Measurements from ENCODE around the gene C20orf144. TPM values are rescaled to one million over a fixed set of nuclear protein-coding genes. Genes with fewer than 3 reads are reported as not detected.

The C20orf144 gene
- total RNA-seq, 3 donors from 2014 or later = 0.11 to 0.38 (median 0.20) TPM

GRCh38 chr20:33655164-33655563 is 7.0 kb upstream of the C20orf144 start:
- DNase-seq = no peak
- Mint-ChIP-seq H3K4me3 (no peak overlapping the region), H3K36me3 (ENCODE audit: insufficient read depth) (no peaks in the 10 kb centered on the region), H3K4me1 (ENCODE audit: low read depth) (peaks cover 20% of the 10 kb centered on the region), H3K9me3 (no peaks in the 10 kb centered on the region), H3K27me3 (ENCODE audit: low read depth) (no peaks in the 10 kb centered on the region)
- ATAC-seq = no peak

DNA sequence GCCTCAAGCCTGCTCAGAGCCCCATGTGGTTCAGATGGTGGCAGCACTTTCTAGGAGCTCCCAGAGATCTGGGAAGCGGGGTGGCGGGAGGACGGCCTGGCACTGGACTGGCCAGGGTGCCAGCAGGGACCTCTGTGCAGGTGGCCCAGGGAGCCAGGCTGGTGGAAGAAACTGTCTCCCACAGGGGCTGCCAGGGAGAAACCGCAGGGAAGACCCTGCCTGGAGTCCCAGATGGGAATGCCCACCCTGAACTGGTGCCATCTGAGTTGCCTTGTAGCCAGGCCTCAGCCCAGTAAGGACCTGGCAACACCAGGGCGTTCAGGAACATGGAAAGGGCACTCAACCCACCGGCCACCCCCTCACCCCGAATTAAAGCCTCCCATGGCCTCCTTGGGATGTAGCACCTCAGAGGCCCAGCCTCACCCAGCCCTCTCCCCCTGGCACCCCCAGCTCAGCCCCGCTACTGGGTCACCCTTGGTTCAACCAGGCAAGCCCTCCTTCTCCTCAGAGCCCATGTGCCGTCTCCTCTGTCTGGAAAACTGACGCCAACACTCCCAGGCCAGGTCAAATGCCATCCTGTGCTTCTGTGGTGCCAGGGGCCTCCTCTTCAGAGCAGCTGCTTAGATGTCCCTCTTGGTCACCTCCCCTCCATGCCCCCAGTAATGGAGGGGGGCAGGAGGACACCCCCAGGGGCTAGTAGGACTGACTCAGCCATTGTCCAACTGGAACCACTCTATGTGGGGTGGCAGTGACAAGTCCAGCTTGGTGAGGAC is 5.9 kb upstream of the C20orf144 start:
- no peak overlapping the region for H3K4me3 Mint-ChIP-seq
- DNase-seq (no peak), ATAC-seq (no peak)
- no peaks in the 10 kb centered on the region for H3K36me3 Mint-ChIP-seq (ENCODE audit: insufficient read depth)
- no peaks in the 10 kb centered on the region for H3K27me3 Mint-ChIP-seq (ENCODE audit: low read depth)
- no peaks in the 10 kb centered on the region for H3K9me3 Mint-ChIP-seq
- H3K4me1 Mint-ChIP-seq (ENCODE audit: low read depth) = peaks cover 20% of the 10 kb centered on the region

GRCh38 chr20:33656783-33657703 is 5.1 kb upstream of the C20orf144 start:
- ATAC-seq (no peak), DNase-seq (no peak)
- H3K36me3 Mint-ChIP-seq (ENCODE audit: insufficient read depth) = no peaks in the 10 kb centered on the region
- H3K4me3 Mint-ChIP-seq = no peak overlapping the region
- no peaks in the 10 kb centered on the region for H3K27me3 Mint-ChIP-seq (ENCODE audit: low read depth)
- peaks cover 14% of the 10 kb centered on the region for H3K4me1 Mint-ChIP-seq (ENCODE audit: low read depth)
- H3K9me3 Mint-ChIP-seq = no peaks in the 10 kb centered on the region

DNA sequence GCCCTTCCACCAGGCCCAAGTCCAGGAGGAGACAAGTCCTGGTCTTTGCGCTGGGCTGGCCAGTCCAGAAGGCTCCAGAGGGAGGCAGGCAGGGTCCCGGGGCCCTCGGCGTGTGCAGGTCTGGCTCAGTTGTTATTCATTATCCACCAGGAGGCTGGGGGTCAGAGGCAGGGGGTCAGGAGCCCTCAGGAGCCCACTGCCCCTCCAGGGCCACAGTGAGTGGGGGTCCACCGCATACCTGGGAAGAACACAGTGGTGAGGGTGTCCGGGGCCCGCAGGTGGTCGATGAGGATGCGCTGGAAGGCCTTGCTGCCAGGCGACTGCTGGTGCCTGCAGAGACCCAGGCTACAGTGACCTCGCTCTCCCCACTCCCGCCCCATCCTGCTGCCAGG is 4.4 kb upstream of the C20orf144 start:
- ATAC-seq = no peak
- Mint-ChIP-seq H3K9me3 (no peaks in the 10 kb centered on the region), H3K27me3 (ENCODE audit: low read depth) (no peaks in the 10 kb centered on the region), H3K4me3 (no peak overlapping the region), H3K36me3 (ENCODE audit: insufficient read depth) (no peaks in the 10 kb centered on the region), H3K4me1 (ENCODE audit: low read depth) (peaks cover 13% of the 10 kb centered on the region)
- DNase-seq = no peak

DNA sequence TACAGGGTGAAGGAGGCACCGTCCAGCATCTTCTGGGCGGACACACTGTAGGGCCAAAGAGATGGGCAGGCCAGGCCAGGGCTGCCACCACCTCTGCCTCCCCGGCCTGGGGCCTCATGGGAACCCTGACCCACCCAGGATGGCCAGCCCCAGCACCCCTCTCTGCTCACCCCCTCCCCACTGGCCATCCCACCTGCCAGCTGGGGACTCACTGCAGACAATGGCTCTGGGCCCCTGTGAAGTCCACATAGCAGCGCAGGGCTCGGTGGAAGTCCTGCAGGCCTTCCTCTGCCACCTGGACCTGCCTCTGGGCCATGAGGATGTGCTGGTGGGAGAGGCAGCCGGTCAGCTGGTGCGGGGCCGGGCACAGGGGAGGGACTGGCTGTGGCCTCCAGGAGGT is 3.6 kb upstream of the C20orf144 start:
- ATAC-seq (no peak), DNase-seq (no peak)
- Mint-ChIP-seq H3K27me3 (ENCODE audit: low read depth) (no peaks in the 10 kb centered on the region), H3K4me1 (ENCODE audit: low read depth) (peaks cover 10% of the 10 kb centered on the region), H3K36me3 (ENCODE audit: insufficient read depth) (no peaks in the 10 kb centered on the region), H3K4me3 (no peak overlapping the region), H3K9me3 (no peaks in the 10 kb centered on the region)

DNA sequence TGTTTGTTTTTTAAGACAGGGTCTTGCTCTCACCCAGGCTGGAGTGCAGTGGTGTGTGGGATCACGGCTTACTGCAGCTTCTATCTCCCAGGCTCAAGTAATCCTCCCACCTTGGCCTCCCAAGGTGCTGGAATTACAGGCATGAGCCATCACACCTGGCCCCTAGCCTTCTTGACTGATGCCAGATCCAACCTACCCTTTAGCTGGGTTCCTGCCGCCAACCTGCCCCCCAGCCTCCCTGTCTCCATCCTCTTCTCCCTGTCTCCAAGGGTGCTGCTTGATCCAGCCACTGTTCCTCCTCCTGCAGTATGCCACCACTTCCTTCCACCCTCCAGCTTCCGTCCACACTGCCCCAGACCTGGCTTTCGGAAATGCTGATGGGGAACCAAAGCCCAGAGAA is 3.2 kb upstream of the C20orf144 start:
- no peak overlapping the region for H3K4me3 Mint-ChIP-seq
- ATAC-seq (no peak), DNase-seq (no peak)
- H3K36me3 Mint-ChIP-seq (ENCODE audit: insufficient read depth) = no peaks in the 10 kb centered on the region
- H3K4me1 Mint-ChIP-seq (ENCODE audit: low read depth) = peaks cover 6% of the 10 kb centered on the region
- H3K27me3 Mint-ChIP-seq (ENCODE audit: low read depth) = no peaks in the 10 kb centered on the region
- no peaks in the 10 kb centered on the region for H3K9me3 Mint-ChIP-seq

DNA sequence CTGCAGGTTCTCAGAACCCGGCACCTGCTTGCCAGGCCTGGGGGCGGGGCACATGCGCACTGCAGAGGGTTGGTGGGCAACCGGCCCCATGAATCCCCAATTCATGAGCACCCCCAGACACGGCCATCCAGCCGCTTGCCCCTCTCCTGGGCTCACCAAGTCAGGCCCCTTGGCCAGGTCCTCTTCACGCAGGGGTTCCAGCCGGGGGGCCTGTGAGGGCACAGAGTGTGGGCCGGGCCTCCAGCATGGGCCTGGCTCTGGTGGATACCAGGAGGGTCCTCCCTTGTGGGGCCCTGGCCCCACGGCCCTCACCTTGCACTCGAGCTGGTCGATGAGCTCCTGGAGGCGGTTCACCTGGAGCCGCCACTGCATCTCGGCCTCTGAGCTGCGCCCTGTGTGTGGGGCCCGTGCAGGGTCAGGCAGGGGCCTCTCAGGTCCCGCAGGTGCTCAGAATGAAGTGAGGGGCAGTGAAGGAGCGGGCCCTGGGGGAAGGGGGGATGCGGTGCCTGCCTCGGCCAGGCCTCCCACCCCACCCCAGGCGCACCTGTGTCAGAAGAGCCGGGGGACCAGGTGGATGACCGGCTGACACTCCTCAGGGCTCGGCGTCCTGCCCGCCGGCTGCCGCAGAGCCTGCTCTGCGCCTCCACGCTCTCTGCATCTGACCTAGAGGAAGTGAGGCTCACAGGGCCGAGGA is 2.6 kb upstream of the C20orf144 start:
- no peak for DNase-seq
- H3K36me3 Mint-ChIP-seq (ENCODE audit: insufficient read depth) = no peaks in the 10 kb centered on the region
- no peaks in the 10 kb centered on the region for H3K27me3 Mint-ChIP-seq (ENCODE audit: low read depth)
- peaks cover 9% of the 10 kb centered on the region for H3K4me1 Mint-ChIP-seq (ENCODE audit: low read depth)
- H3K9me3 Mint-ChIP-seq = no peaks in the 10 kb centered on the region
- no peak for ATAC-seq
- H3K4me3 Mint-ChIP-seq = no peak overlapping the region

DNA sequence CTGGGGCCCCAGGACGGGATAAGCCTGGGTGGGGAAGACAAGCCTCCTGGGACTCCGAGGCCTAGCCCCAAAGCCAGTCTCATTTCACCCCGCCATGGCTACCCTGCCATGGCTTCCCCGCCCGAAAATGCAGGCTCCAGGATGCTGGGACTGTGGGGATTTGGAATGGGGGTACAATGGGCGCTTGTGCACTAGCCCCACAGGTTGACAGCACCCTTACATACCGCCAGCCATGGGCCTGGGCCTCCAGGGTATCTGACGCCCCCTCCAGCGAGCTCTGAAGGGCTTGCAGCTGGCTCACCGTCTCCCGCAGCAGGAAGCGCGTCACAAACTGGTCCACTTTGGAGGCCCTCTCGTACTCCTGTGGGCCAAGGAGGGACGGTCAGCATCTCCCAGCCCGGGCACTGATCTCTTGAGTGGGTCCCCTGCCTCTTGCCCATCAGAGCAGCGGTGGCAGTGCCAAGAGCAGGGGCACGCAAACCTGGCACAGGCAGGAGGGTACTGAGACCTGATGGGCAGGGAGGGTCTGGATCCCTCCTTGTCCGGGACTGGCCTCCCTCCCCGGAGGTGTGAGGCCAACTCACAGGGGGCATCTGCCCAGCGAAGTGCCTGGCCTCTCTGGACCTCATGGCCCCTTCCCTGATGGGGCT is 2.0 kb upstream of the C20orf144 start:
- H3K27me3 Mint-ChIP-seq (ENCODE audit: low read depth) = no peaks in the 10 kb centered on the region
- H3K4me3 Mint-ChIP-seq = no peak overlapping the region
- no peaks in the 10 kb centered on the region for H3K36me3 Mint-ChIP-seq (ENCODE audit: insufficient read depth)
- peaks cover 15% of the 10 kb centered on the region for H3K4me1 Mint-ChIP-seq (ENCODE audit: low read depth)
- DNase-seq (no peak), ATAC-seq (no peak)
- no peaks in the 10 kb centered on the region for H3K9me3 Mint-ChIP-seq

DNA sequence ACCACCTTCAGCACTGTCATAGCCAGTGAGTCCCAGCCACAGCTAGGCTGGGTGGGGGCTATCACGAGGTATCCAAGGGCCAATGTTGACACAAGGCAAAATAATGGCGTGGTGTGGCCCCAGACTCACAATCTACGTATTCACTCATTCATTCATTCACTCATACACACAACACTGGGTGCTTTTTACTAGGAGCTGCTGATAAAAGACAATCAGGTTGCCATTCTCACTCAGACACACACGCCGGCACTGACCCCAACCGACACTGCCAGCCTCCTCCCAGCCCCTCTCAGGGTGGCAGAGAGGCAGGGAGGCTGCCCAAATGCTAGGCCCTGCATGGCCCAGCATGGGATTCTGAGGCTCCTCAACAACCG is 1.5 kb upstream of the C20orf144 start:
- no peak overlapping the region for H3K4me3 Mint-ChIP-seq
- no peaks in the 10 kb centered on the region for H3K9me3 Mint-ChIP-seq
- ATAC-seq (no peak), DNase-seq (no peak)
- peaks cover 19% of the 10 kb centered on the region for H3K4me1 Mint-ChIP-seq (ENCODE audit: low read depth)
- H3K36me3 Mint-ChIP-seq (ENCODE audit: insufficient read depth) = no peaks in the 10 kb centered on the region
- H3K27me3 Mint-ChIP-seq (ENCODE audit: low read depth) = no peaks in the 10 kb centered on the region

DNA sequence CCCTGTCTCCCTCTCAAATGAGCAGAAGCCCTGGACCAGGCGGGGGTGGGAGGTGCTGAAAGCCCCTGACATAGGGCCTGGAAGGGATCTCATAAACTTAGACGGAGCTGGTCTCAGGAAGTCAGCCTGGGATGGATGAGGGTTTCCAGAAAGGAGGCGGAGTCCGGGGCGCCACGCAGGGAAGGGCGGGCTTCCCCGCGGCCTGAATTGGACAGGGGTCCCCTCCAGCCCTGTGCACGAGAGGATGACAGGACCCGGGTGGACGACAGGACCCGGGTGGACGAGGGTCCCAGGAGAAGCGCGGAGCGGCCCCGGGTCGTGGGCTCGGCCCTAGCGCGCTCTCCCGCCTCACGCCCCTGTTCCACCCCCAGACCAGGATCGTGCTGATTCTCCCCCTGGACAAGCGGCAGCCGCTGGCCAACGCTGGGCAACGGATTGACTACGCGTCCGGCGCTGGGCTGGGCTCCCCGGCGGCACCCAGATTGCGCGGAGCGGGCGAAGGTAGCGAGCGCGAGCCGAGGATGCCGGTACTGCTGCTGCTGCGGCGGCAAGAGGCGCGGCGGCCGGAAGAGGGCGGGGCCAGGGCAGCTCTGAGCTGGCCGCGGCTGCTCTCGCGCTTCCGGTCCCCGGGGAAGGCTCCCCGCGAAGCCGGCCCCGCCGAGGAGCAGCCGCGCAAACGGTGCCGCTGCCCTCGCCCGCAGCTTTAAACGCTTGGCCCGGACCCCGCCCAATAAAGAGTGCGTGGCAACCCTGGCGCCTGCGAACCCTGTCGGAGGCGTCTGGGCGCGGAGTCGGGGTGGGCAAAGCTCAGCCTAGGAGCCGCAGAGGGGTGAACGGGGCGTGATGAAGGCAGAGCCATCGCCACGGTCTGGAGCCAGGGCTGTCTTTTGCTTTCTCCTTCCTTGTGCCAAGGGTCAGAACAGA is 1.3 kb downstream of the C20orf144 start:
- Mint-ChIP-seq H3K36me3 (ENCODE audit: insufficient read depth) (no peaks in the 10 kb centered on the region), H3K27me3 (ENCODE audit: low read depth) (no peaks in the 10 kb centered on the region)

GRCh38 chr20:33664085-33664761 is 2.1 kb downstream of the C20orf144 start:
- H3K9me3 Mint-ChIP-seq = no peaks in the 10 kb centered on the region
- no peaks in the 10 kb centered on the region for H3K27me3 Mint-ChIP-seq (ENCODE audit: low read depth)
- ATAC-seq = no peak
- peak overlapping the region; percentile 84 for H3K4me3 Mint-ChIP-seq
- DNase-seq = no peak
- H3K36me3 Mint-ChIP-seq (ENCODE audit: insufficient read depth) = no peaks in the 10 kb centered on the region
- H3K4me1 Mint-ChIP-seq (ENCODE audit: low read depth) = peaks cover 30% of the 10 kb centered on the region

More for the DNA sequence above, 1.3 kb downstream of the C20orf144 start:
- Mint-ChIP-seq H3K4me3 (peak overlapping the region; percentile 84), H3K9me3 (no peaks in the 10 kb centered on the region), H3K4me1 (ENCODE audit: low read depth) (peaks cover 29% of the 10 kb centered on the region)
- ATAC-seq = peak; percentile 75 to 76
- DNase-seq = peak; percentile 74

DNA sequence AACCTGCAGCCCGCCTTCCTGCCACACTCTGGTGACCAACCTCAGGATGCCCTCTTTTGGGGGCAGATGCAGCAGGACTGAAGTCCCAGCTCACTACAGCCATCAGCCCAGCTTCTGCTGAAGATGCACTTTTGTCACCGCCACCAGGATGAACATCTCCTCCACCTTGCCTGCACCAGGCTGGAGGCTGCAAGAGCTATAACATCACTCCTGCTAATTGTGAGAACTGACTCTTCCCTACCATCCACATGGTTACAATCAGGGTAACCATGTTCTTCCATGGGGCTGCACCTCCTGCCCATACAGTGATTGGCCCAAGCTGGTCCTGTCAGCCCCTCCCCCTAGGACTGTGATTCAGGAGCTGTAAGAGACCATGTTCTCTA is 2.6 kb downstream of the C20orf144 start:
- no peaks in the 10 kb centered on the region for H3K9me3 Mint-ChIP-seq
- no peaks in the 10 kb centered on the region for H3K27me3 Mint-ChIP-seq (ENCODE audit: low read depth)
- DNase-seq = no peak
- ATAC-seq = no peak
- peak overlapping the region; percentile 84 for H3K4me3 Mint-ChIP-seq
- H3K36me3 Mint-ChIP-seq (ENCODE audit: insufficient read depth) = no peaks in the 10 kb centered on the region
- peaks cover 30% of the 10 kb centered on the region for H3K4me1 Mint-ChIP-seq (ENCODE audit: low read depth)
